RWPE2 (cell line): Measurements from ENCODE around the gene FTCDNL1.

Source experiments
- ATAC-seq: fragments of 200-7000 bp; cut with Tn5 transposase; 3 replicates; pipeline ENCODE4 v1.9.1; 2021; ENCODE audit warnings: low read depth
- DNase-seq: peaks from one replicate; pipeline ENCODE4 v3.0.0-alpha.2; 2020; ENCODE audit warnings: low spot score
- H3K27ac ChIP-seq: fragments of 450-650 bp; 2 replicates; pipeline ENCODE4 v1.5.1; 2017; ENCODE audit warnings: mild to moderate bottlenecking; ENCODE audit not compliant: poor library complexity, severe bottlenecking
- H3K27me3 ChIP-seq: fragments of 250-450 bp; sonication (Bioruptor Pico); 2 replicates; pipeline ENCODE4 v1.5.1; 2021; ENCODE audit warnings: mild to moderate bottlenecking, moderate library complexity; ENCODE audit not compliant: insufficient read depth, poor library complexity, severe bottlenecking
- H3K36me3 ChIP-seq: fragments of 250-450 bp; sonication (Bioruptor Pico); 2 replicates; pipeline ENCODE4 v1.5.1; 2020; ENCODE audit warnings: low read depth, mild to moderate bottlenecking, moderate library complexity
- H3K4me1 ChIP-seq: fragments of 250-450 bp; sonication (Bioruptor Pico); 2 replicates; pipeline ENCODE4 v1.5.1; 2021; ENCODE audit warnings: mild to moderate bottlenecking, moderate library complexity; ENCODE audit not compliant: insufficient read depth, poor library complexity, severe bottlenecking
- H3K4me3 ChIP-seq: fragments of 250-450 bp; sonication (Bioruptor Pico); 2 replicates; pipeline ENCODE4 v1.5.1; 2021; ENCODE audit warnings: mild to moderate bottlenecking, moderate library complexity; ENCODE audit not compliant: severe bottlenecking
- H3K9me3 ChIP-seq: fragments of 250-450 bp; sonication (Bioruptor Pico); 2 replicates; pipeline ENCODE4 v1.5.1; 2021; ENCODE audit warnings: mild to moderate bottlenecking, moderate library complexity; ENCODE audit not compliant: severe bottlenecking
- CTCF ChIP-seq: fragments of 450-650 bp; IDR thresholded peaks from one replicate; pipeline ENCODE4 v1.5.1; 2017; ENCODE audit warnings: mild to moderate bottlenecking, moderate library complexity; ENCODE audit not compliant: poor library complexity, severe bottlenecking

The FTCDNL1 gene

GRCh38 chr2:199792381-199792780 lies 58.6 kb downstream of the FTCDNL1 start:
- H3K4me1 ChIP-seq, result no peaks in the 10 kb centered on the region
- DNase-seq (no peak), ATAC-seq (no peak)
- no peaks in the 10 kb centered on the region for H3K27me3 ChIP-seq
- no peak overlapping the region for H3K4me3 ChIP-seq
- H3K36me3 ChIP-seq, result no peaks in the 10 kb centered on the region
- H3K9me3 ChIP-seq, result no peaks in the 10 kb centered on the region
- no peak for TF ChIP-seq CTCF
- no peak overlapping the region for H3K27ac ChIP-seq

DNA sequence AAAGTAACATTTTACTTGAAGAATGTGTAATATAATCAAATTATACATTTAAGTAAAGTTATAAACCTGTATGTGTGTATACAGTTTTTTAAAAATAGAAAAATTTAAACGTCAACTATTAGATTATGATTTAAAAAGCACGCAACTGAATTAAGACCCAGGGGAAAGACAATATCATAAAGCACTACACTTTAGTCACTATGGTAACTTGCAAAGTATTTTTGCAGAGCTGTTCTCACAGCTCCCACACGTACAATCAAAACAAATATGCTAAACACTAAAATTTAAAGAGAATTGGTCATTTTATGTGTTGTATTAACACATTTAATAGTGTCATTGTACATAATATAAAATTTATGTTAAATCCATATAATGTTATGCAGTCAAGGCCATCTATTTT lies 59.7 kb downstream of the FTCDNL1 start:
- H3K36me3 ChIP-seq, result no peaks in the 10 kb centered on the region
- TF ChIP-seq CTCF, result no peak
- H3K27ac ChIP-seq, result no peak overlapping the region
- H3K27me3 ChIP-seq, result no peaks in the 10 kb centered on the region
- ATAC-seq (no peak), DNase-seq (no peak)
- H3K9me3 ChIP-seq, result no peaks in the 10 kb centered on the region
- no peak overlapping the region for H3K4me3 ChIP-seq
- no peaks in the 10 kb centered on the region for H3K4me1 ChIP-seq

- Histone ChIP-seq H3K36me3 (no peaks in the 10 kb centered on the region), H3K4me3 (no peak overlapping the region), H3K4me1 (no peaks in the 10 kb centered on the region), H3K9me3 (no peaks in the 10 kb centered on the region), H3K27ac (no peak overlapping the region), H3K27me3 (no peaks in the 10 kb centered on the region)
- no peak for DNase-seq
- no peak for ATAC-seq
- no peak for TF ChIP-seq CTCF
Observed at GRCh38 chr2:199784512-199784911, 66.5 kb downstream of the FTCDNL1 start.

- H3K36me3 ChIP-seq, result no peaks in the 10 kb centered on the region
- no peak for TF ChIP-seq CTCF
Observed at GRCh38 chr2:199779589-199779988, 71.4 kb downstream of the FTCDNL1 start.

GRCh38 chr2:199778655-199779054 lies 72.3 kb downstream of the FTCDNL1 start:
- ATAC-seq (no peak), DNase-seq (no peak)
- Histone ChIP-seq H3K27me3 (no peaks in the 10 kb centered on the region), H3K9me3 (no peaks in the 10 kb centered on the region), H3K4me3 (no peak overlapping the region), H3K36me3 (no peaks in the 10 kb centered on the region), H3K4me1 (no peaks in the 10 kb centered on the region), H3K27ac (no peak overlapping the region)
- no peak for TF ChIP-seq CTCF

More at GRCh38 chr2:199779589-199779988, 71.4 kb downstream of the FTCDNL1 start:
- Histone ChIP-seq H3K4me3 (no peak overlapping the region), H3K27me3 (no peaks in the 10 kb centered on the region), H3K27ac (no peak overlapping the region), H3K4me1 (no peaks in the 10 kb centered on the region), H3K9me3 (no peaks in the 10 kb centered on the region)
- no peak for DNase-seq
- ATAC-seq, result no peak
